Transverse colon (tissue), 3 donors: ENCODE measurements around the gene POMGNT1.

Experiments used
- CTCF ChIP-seq, 5 experiments: fragments of 200-600 bp in 3 of 5; fragments of 450-650 bp in 2 of 5; sonication (generic) in 3 of 5; IDR thresholded peaks; 1 replicate in 2 of 5; 2 replicates in 3 of 5; pipeline ENCODE4 v1.5.1; 2016 to 2017; ENCODE audit warnings: antibody characterized with exemption in 5 of 5, inconsistent platforms in 3 of 5, mild to moderate bottlenecking in 2 of 5, moderate library complexity in 1 of 5
- EP300 ChIP-seq: sonication (generic); formaldehyde crosslinking; IDR thresholded peaks from one replicate; pipeline ENCODE4 v1.6.1; 2017; ENCODE audit warnings: antibody characterized with exemption, low read depth
- POLR2A ChIP-seq: fragments of 450-650 bp; IDR thresholded peaks from one replicate; pipeline ENCODE4 v1.6.1; 2016; ENCODE audit warnings: antibody characterized with exemption, mild to moderate bottlenecking, moderate library complexity

GRCh38 chr1:46203738-46204405, 5.6 kb upstream of the POMGNT1 start:
- TF ChIP-seq POLR2A, result no peak
- TF ChIP-seq CTCF (IDR thresholded peaks at IDR 0.05), result no peak
- TF ChIP-seq EP300, result no peak
